NCI-H146 treated with DMSO at 0.1 percent for 48 hours (cell line): Measurements from ENCODE around the gene HOXA7.

Experiments used
- DNase-seq: peaks from one replicate; lab custom pipeline; 2025; ENCODE audit not compliant: unreplicated experiment; lab: John Stamatoyannopoulos, UW

The HOXA7 gene

DNA sequence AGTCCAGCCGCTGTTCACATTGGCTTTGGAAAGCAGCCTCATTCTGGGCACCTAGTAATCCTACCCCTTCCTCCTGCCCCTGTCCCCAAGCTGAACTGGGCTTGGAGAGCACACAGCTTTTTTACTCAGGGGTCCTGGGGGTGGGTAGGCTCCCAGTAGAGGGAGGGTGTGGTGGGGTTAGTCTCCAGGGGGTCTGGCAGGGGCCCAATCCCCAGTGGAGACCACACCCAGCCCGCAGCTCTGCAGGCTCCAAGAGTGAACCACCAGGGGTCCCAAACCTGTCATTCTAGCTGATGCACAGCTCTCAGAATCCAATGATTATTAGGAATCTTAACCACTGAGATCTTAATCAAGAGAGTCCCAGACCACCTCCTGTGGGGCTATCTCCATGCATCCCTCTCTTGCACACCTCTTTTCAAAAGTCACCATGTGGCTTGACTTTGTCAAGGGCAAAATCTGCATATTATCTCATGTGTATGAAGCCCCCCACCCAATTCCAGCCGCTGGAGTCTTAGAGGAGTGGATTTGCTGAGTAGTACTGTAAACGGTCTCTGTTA, 25.9 kb upstream of the HOXA7 start:
- no peak for DNase-seq

- DNase-seq, result no peak
Measured at GRCh38 chr7:27181795-27182275, 25.4 kb upstream of the HOXA7 start.

- DNase-seq, result no peak
Measured at GRCh38 chr7:27180431-27181420, 24.3 kb upstream of the HOXA7 start.

DNA sequence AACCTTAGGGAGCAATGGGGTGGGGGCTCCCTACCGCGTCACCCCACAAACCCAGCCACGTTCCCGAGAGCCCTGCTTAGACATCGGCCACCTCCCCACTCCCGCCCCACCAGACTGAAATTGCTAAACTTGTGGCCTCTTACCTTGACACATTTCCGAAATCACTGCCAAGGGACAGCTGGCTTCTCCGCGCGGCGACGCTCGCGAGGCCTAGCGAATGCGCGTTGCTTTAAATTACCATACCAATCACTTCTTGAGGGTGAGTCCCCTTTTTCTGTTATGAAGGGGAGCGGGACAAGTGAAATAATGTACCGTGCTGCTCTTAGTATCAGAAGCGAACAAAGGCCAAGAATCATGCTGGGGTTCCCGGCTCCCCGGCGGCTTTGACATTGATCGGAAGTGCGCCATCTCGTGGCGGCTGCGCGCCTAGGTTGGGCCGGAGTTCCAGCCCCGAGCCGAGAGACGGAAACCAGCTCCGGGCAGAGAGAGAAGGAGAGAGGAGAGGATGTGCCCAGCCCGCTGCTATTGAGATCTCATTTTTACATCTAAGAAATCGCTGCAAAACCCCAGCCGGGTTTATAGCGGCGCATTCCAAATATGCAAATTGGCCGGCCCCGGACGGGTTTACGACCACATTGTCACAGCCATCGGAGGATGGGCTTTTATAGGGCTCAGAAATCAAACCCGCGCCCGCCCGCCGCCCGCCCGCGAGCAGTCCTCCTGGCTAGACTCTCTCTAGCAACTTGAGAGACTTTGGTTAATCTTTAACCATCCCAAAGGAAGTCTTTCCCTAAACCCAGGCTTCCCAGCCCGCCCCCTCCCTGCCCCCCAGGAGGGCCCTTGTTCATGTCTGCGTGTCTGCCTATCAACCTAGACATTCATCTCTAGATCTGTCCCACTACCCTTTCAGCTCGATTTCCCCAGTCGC, 23.3 kb upstream of the HOXA7 start:
- no peak for DNase-seq

- no peak for DNase-seq
Measured at GRCh38 chr7:27179030-27179429, 22.6 kb upstream of the HOXA7 start.

DNA sequence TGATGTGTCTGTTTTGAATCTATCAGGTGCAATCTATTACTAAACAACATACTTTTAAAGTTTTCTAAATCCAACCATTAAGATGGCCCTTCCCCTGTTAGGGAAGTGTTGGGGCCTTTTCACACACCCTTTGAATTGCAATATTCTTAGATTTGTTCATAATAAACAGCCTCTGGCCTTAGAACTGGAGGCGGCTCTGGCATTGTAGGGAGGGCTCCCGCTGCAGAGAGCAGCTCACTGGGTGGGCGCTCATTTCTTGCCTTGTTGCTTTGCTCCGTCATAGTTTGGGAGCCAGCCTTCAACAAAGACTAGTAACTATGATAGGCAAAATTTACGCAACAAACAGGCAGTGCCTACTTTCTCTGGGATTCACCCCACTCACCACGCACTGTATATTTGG, 21.9 kb upstream of the HOXA7 start:
- DNase-seq, result no peak

DNA sequence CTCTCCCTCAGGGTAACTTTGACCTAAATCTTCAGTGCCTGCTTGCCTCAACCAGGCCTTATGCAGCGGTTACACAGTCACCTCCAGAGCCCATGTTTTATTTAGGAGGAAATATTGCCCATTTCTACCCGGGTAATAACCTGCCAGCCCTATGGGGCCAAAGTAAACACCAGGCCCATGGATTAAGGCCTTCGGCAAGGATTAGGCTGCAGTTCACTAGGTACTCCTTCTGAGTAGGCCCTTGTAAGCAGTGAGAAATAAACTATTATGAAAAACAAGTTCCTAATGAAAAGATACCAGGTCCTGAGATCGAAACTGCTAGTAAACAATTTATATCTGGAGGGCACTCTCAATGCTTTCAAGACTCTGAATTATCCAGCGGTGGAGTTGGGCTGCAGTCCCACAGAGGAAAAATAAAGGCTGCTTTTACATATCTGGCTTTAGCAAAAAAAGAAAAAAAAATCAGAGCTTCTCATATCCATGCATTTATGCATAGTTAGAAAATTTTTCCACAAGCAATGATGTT, 21.4 kb upstream of the HOXA7 start:
- DNase-seq, result no peak

- DNase-seq, result no peak
Measured at GRCh38 chr7:27176962-27177794, 20.7 kb upstream of the HOXA7 start.

DNA sequence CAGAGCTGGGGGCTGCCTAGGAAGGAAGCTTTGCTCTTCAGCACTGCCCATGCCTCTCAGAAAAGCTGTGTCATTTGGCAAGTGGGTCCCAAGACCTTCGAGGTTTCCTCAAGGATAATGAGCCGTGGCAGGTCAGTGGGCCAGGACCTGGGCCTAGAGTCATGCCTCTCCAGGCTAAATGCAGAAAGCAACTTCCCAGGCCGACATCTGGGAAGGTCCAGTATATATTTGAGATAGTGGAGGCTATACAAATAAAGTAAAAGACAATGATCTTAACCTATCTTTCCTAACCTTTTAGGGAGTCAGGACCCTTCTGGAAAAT, 20.0 kb upstream of the HOXA7 start:
- no peak for DNase-seq

GRCh38 chr7:27175626-27176523, 19.4 kb upstream of the HOXA7 start:
- DNase-seq, result no peak

DNA sequence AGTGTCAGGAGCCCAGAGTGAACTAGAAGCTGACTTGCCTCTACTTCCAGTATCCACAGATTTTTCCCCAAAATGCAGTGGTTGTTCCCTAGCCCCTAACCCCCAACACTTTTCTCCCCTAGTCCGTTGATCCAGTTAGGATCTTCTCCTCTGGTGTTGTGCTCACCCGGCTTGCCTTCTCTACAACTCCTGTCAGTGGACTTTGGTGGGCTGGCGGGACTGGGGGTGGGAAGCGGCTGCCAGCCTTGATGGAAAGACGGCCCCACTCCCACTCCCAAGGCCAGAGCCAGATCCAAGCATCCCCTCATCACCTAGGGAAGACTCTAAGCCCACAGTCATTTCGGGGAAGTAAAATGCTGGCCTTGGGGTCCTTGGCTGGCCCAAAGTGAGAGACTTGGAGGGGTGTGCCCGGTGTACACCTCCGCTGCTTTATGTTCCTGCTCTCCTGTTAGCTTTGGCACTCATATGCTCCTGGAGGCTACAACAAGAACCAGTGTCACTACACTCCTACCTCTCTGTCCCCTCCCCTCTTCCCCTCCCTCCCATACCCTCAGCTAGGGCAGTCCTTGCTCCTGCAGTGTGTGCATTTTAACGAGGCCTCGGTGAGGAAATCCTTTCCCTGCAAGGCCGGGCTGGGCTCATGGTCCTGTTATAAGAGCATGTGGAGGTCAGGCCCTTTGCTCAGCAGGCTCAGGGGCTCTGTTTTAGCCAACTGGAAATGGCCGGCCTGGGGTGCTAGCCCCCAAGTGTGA, 18.6 kb upstream of the HOXA7 start:
- no peak for DNase-seq

- DNase-seq, result no peak
Measured at GRCh38 chr7:27173956-27174873, 17.7 kb upstream of the HOXA7 start, which contains the start of gene HOXA10. Gene HOXA10, minus strand, starts transcription at chr7:27174320. Its CDS starts 14 bp downstream, at chr7:27174306.

GRCh38 chr7:27173511-27173955, 17.1 kb upstream of the HOXA7 start:
- DNase-seq, result no peak

DNA sequence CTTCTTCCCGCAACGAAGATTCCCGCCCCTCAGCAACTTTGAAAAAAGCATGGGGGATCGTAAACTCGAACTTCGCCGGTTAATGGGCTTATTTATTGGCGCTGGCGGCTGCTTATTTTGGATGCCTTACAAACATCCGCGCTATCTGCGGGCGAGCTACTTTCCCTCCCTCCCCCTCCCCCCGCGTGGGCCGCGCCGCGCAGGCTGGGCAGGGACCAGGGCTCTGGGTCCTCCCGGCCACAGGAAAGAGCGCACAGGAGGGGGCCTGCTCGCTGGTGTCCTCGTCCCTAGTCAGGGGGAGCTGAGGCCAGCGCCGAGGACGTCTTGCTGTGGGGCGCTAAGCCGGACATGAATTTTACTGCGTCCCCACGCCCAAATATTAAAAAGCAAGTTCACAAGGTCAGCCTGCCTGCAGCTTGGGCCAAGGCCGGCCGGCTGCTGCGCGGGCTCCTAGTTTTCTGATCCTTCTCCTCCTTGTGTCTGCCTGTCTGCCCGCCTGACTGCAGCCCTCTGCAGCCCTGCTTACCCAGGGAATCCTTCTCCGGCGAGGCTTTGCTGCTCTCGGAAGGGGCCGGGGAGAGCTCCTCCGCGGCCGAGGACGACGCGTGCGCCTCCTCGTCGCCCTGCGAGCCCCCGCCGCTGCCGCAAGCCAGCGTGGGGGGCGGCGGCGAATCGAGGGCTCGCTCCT, 16.5 kb upstream of the HOXA7 start:
- peak; percentile 74 for DNase-seq

DNA sequence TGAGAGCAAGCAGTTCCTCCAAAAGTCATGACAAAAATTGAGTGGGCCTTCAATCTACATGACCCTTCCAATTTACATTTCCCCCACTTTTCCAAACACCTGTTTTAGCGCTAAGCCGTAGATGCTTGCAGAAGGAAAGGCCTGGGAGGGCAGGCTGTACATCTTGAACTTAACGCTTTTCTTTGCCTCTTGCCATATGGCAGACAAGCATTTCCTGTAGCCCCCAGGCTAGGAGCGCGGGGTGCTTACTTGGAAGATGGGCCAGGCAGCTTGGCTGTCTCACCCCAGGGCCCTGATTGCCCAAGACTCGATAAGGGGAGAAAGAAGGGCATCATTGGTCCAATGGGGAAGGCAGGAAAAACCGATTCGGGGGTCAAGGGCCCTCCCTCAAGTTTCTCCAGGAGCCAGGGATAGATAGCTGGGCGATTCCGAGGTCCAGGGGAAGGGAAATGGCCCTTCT, 15.9 kb upstream of the HOXA7 start:
- DNase-seq, result no peak

GRCh38 chr7:27171637-27172314, 15.3 kb upstream of the HOXA7 start:
- DNase-seq, result no peak
